ENCODE results near the gene SEC23A. TPM values are rescaled to one million over a fixed set of nuclear protein-coding genes. Genes with fewer than 3 reads are reported as not detected.
"Not testable (repeated sequence)": the region's sequence is repeated elsewhere in the genome, so short reads cannot be mapped to it uniquely, and the experiment has no call there.

SEC23A gene
- total RNA-seq, 4 donors from 2014 or later, result 230 to 306 (median 249) TPM

- Histone ChIP-seq H3K36me3 (no peaks in the 10 kb centered on the region), H3K27ac (no peak overlapping the region), H3K4me3 (no peak overlapping the region), H3K4me1 (no peaks in the 10 kb centered on the region), H3K27me3 (no peaks in the 10 kb centered on the region), H3K9me3 (no peaks in the 10 kb centered on the region)
- TF ChIP-seq POLR2A (IDR thresholded peaks at IDR 0.05), result no peak
- TF ChIP-seq POLR2AphosphoS5 (IDR thresholded peaks at IDR 0.05), result no peak
- no peak for TF ChIP-seq EP300 (IDR thresholded peaks at IDR 0.05)
- TF ChIP-seq CTCF (IDR thresholded peaks at IDR 0.05), result no peak
- 69 to 83% methylated on average over 2 to 4 of the region's 4 CpGs for whole genome bisulfite sequencing, 2 donors (ENCODE audit: low coverage in 1 of 2)
- no peak for ATAC-seq
Measured at GRCh38 chr14:39016733-39017095, 86.3 kb downstream of the SEC23A start.

- TF ChIP-seq POLR2AphosphoS5 (IDR thresholded peaks at IDR 0.05), result no peak
- TF ChIP-seq CTCF (IDR thresholded peaks at IDR 0.05), result no peak
- no peak for TF ChIP-seq EP300 (IDR thresholded peaks at IDR 0.05)
- no peak for TF ChIP-seq POLR2A (IDR thresholded peaks at IDR 0.05)
- H3K9me3 ChIP-seq, result no peaks in the 10 kb centered on the region
- 90 to 91% methylated on average over 2 to 3 of the region's 3 CpGs for WGBS, 2 donors (ENCODE audit: low coverage in 1 of 2)
- H3K4me3 ChIP-seq, result no peak overlapping the region
- no peaks in the 10 kb centered on the region for H3K4me1 ChIP-seq
- ATAC-seq, result no peak
- H3K27ac ChIP-seq, result no peak overlapping the region
- no peaks in the 10 kb centered on the region for H3K27me3 ChIP-seq
- H3K36me3 ChIP-seq, result no peaks in the 10 kb centered on the region
Measured at GRCh38 chr14:39015964-39016577, 87.0 kb downstream of the SEC23A start.

- no peak overlapping the region for H3K4me3 ChIP-seq
- no peaks in the 10 kb centered on the region for H3K27me3 ChIP-seq
- H3K27ac ChIP-seq, result no peak overlapping the region
- no peak for ATAC-seq
- no peak for TF ChIP-seq POLR2AphosphoS5 (IDR thresholded peaks at IDR 0.05)
- TF ChIP-seq CTCF (IDR thresholded peaks at IDR 0.05), result peak; percentile 45 to 70 (median 64)
- 29 to 35% methylated on average over 5 of the region's 5 CpGs for WGBS, 2 donors (ENCODE audit: low coverage in 1 of 2)
- H3K9me3 ChIP-seq, result no peaks in the 10 kb centered on the region
- no peaks in the 10 kb centered on the region for H3K36me3 ChIP-seq
- no peaks in the 10 kb centered on the region for H3K4me1 ChIP-seq
Measured at GRCh38 chr14:39015360-39015961, 87.6 kb downstream of the SEC23A start.

GRCh38 chr14:39014460-39014859 lies 88.6 kb downstream of the SEC23A start:
- TF ChIP-seq EP300 (IDR thresholded peaks at IDR 0.05), result no peak
- TF ChIP-seq POLR2AphosphoS5 (IDR thresholded peaks at IDR 0.05), result no peak
- no peak for TF ChIP-seq CTCF (IDR thresholded peaks at IDR 0.05)
- no peak for TF ChIP-seq POLR2A (IDR thresholded peaks at IDR 0.05)
- Histone ChIP-seq H3K36me3 (no peaks in the 10 kb centered on the region), H3K27ac (no peak overlapping the region), H3K27me3 (no peaks in the 10 kb centered on the region), H3K4me3 (no peak overlapping the region), H3K4me1 (no peaks in the 10 kb centered on the region), H3K9me3 (no peaks in the 10 kb centered on the region)
- 50 to 89% methylated on average over 1 of the region's 1 CpG for WGBS, 2 donors (ENCODE audit: low coverage in 1 of 2)
- no peak for ATAC-seq

- WGBS, 2 donors (ENCODE audit: low coverage in 1 of 2), result 38 to 64% methylated on average over 1 of the region's 1 CpG
- H3K27me3 ChIP-seq, H3K9me3 ChIP-seq, H3K4me1 ChIP-seq, H3K4me3 ChIP-seq, ATAC-seq, H3K27ac ChIP-seq, H3K36me3 ChIP-seq: not testable (repeated sequence)
Measured at GRCh38 chr14:39008965-39009364, 94.1 kb downstream of the SEC23A start.
